WTC11 (cell line): ENCODE results near the gene C1S. TPM values are rescaled to one million over a fixed set of nuclear protein-coding genes. Genes with fewer than 3 reads are reported as not detected.
A peak's percentile ranks its signal among the peaks of the same experiment; 100 is the strongest.

Experiments
- ATAC-seq: fragments of 200-7000 bp; cut with Tn5 transposase; 2 replicates; pipeline ENCODE4 v1.10.0; 2021; ENCODE audit warnings: mild to moderate bottlenecking, moderate library complexity
- CTCF ChIA-PET: fragments of 300-600 bp; sonication (Branson Sonifier 250); formaldehyde crosslinking; loops from one replicate; lab custom pipeline; 2021; ENCODE audit warnings: antibody characterized with exemption; lab: Charles Lee
- POLR2A ChIA-PET: fragments of 350-600 bp; sonication (Branson Sonifier 250); formaldehyde crosslinking; loops from one replicate; lab custom pipeline; 2021; ENCODE audit warnings: antibody characterized with exemption; lab: Charles Lee
- DNase-seq: peaks from one replicate; pipeline ENCODE4 v3.0.0; 2021; ENCODE audit warnings: low spot score
- H3K27ac Mint-ChIP-seq: 2 replicates; pipeline ENCODE4 v1.8.0; 2021; ENCODE audit warnings: mixed read lengths
- H3K27me3 Mint-ChIP-seq: 2 replicates; pipeline ENCODE4 v1.8.0; 2021; ENCODE audit warnings: low read depth, mild to moderate bottlenecking, moderate library complexity, mixed read lengths
- H3K36me3 Mint-ChIP-seq: 2 replicates; pipeline ENCODE4 v1.8.0; 2021; ENCODE audit warnings: mixed read lengths
- H3K4me1 Mint-ChIP-seq: 2 replicates; pipeline ENCODE4 v1.8.0; 2022; ENCODE audit warnings: mixed read lengths
- H3K4me3 Mint-ChIP-seq: 2 replicates; pipeline ENCODE4 v1.8.0; 2021; ENCODE audit warnings: mild to moderate bottlenecking, moderate library complexity, mixed read lengths
- H3K9me3 Mint-ChIP-seq: 2 replicates; pipeline ENCODE4 v1.8.0; 2021; ENCODE audit warnings: mixed read lengths
- GABPB1 ChIP-seq: sonication (generic); formaldehyde crosslinking; IDR thresholded peaks from 2 replicates; pipeline ENCODE4 v1.8.1; 2023; ENCODE audit warnings: mild to moderate bottlenecking, missing genetic modification reagents
- RELA ChIP-seq: sonication (generic); formaldehyde crosslinking; IDR thresholded peaks from 2 replicates; pipeline ENCODE4 v1.8.1; 2022; ENCODE audit warnings: missing genetic modification reagents, mild to moderate bottlenecking, borderline replicate concordance
- RORB ChIP-seq: fragments of 250-450 bp; sonication (Bioruptor Pico); IDR thresholded peaks from 2 replicates; pipeline ENCODE4 v1.9.0; 2021; ENCODE audit warnings: mild to moderate bottlenecking
- TCF7 ChIP-seq: sonication (generic); formaldehyde crosslinking; IDR thresholded peaks from 2 replicates; pipeline ENCODE4 v1.8.0; 2022; ENCODE audit warnings: mild to moderate bottlenecking, low read depth, missing genetic modification reagents, moderate library complexity
- ZBTB21 ChIP-seq: sonication (generic); formaldehyde crosslinking; IDR thresholded peaks from 2 replicates; pipeline ENCODE4 v1.8.1; 2023; ENCODE audit warnings: mild to moderate bottlenecking, missing genetic modification reagents, borderline replicate concordance
- ZNF416 ChIP-seq: fragments of 250-450 bp; sonication (Bioruptor Pico); IDR thresholded peaks from 2 replicates; pipeline ENCODE4 v1.9.0; 2021; ENCODE audit warnings: mild to moderate bottlenecking, inconsistent platforms
- ZNF423 ChIP-seq: fragments of 250-450 bp; sonication (Bioruptor Pico); IDR thresholded peaks from 2 replicates; pipeline ENCODE4 v2.1.2; 2022; ENCODE audit warnings: mild to moderate bottlenecking, moderate library complexity
- total RNA-seq: library from RNA; stranded (reverse); gene quantifications from 3 replicates; pipeline ENCODE4 v1.2.3, GENCODE V29; 2021
- TF ChIP-seq, protein P1 (sequence below): sonication (generic); formaldehyde crosslinking; IDR thresholded peaks from 2 replicates; pipeline ENCODE4 v1.8.1; 2023; ENCODE audit warnings: mild to moderate bottlenecking, moderate library complexity, missing genetic modification reagents
- TF ChIP-seq, protein P2 (sequence below): fragments of 200-600 bp; IDR thresholded peaks from 2 replicates; pipeline ENCODE4 v1.8.0; 2022; ENCODE audit warnings: antibody characterized with exemption
- TF ChIP-seq, protein P3 (sequence below): sonication (generic); formaldehyde crosslinking; IDR thresholded peaks from 2 replicates; pipeline ENCODE4 v1.8.0; 2023; ENCODE audit warnings: mild to moderate bottlenecking, missing genetic modification reagents
- TF ChIP-seq, protein P4 (sequence below): sonication (generic); formaldehyde crosslinking; IDR thresholded peaks from 2 replicates; pipeline ENCODE4 v1.8.1; 2023; ENCODE audit warnings: mild to moderate bottlenecking, missing genetic modification reagents
- TF ChIP-seq, protein P5 (sequence below): sonication (generic); formaldehyde crosslinking; IDR thresholded peaks from 2 replicates; pipeline ENCODE4 v1.8.0; 2022; ENCODE audit warnings: mild to moderate bottlenecking, missing genetic modification reagents

The C1S gene
- total RNA-seq, 1 experiment from 2014 or later, result 7.6 TPM

DNA sequence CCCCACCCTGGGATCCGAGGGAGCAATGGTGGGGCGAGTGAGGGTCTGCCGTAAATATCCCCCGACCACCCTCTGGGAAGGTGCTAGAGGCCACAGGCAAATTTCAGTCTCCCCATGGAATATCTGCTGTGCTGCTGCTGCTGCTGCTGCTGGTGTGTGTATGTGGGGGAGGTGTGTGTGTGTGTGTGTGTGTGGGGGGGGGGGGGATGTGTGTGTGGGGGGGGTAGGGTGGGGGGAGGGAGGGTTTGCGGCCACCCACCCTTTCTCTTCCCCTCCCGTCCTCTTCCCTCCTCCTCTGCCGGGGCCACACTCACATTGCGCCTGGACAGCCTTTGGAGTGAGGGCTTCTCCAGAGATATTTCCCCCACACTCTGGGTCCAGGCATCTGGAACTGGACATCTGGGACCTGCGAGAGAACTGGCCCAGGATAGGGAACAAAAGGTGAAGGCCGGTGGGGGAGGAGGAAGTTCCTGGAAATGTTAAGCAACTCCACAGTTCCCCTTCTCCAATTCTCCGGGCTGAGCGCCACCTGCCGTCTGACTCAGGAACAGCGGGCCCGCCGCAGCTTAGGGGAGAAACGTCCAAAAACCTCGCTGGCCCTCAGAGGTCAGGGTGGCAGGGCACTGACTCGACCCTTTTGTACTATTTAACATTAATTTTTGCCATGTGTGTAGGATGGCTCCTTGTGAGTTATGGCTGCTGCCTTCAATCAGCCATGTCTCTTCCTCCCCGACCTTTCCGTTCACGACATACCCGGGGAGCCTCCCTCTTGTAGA, 48.5 kb downstream of the C1S start, which contains the start of gene C1RL:
Gene C1RL (minus strand): TSS at position 419 of the 776 bp plus-strand sequence. CDS start 34 bp downstream, at position 385.
- POLR2A ChIA-PET, result interaction anchor here (0.5 to 2.5 kb wide), 9 partner anchors 13 to 236 kb away, joined by 3 to 19 read pairs (median 6); partner anchors contain the start of genes C12orf57, C1S, RNU7-1 and SPSB2
- Mint-ChIP-seq H3K9me3 (peaks cover 12% of the 10 kb centered on the region), H3K27ac (peak within 1 kb of the TSS; percentile 78), H3K27me3 (no peaks in the 10 kb centered on the region), H3K36me3 (peaks cover 18% of the 10 kb centered on the region), H3K4me1 (peaks cover 12% of the 10 kb centered on the region), H3K4me3 (peak within 1 kb of the TSS; percentile 89)
- peak; percentile 60 for ATAC-seq
- DNase-seq, result peak; percentile 95
- CTCF ChIA-PET, result interaction anchor here (0.6 to 3.6 kb wide), 46 partner anchors 10 to 257 kb away, joined by 3 to 63 read pairs (median 4); partner anchors contain the start of genes C12orf57, C1R, C1S and CLSTN3
- TF ChIP-seq GABPB1 (CRISPR knock-in tag) (peak; percentile 73; the same call in 1 of the 2 replicates), ZBTB21 (0 out of 2 replicates have a peak, but pooled peaks have one; percentile 12)
- TF ChIP-seq, protein P1, sequence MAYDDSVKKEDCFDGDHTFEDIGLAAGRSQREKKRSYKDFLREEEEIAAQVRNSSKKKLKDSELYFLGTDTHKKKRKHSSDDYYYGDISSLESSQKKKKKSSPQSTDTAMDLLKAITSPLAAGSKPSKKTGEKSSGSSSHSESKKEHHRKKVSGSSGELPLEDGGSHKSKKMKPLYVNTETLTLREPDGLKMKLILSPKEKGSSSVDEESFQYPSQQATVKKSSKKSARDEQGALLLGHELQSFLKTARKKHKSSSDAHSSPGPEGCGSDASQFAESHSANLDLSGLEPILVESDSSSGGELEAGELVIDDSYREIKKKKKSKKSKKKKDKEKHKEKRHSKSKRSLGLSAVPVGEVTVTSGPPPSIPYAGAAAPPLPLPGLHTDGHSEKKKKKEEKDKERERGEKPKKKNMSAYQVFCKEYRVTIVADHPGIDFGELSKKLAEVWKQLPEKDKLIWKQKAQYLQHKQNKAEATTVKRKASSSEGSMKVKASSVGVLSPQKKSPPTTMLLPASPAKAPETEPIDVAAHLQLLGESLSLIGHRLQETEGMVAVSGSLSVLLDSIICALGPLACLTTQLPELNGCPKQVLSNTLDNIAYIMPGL (CRISPR knock-in tag), result peak; percentile 53; the same call in 1 of the 2 replicates
- TF ChIP-seq, protein P2, sequence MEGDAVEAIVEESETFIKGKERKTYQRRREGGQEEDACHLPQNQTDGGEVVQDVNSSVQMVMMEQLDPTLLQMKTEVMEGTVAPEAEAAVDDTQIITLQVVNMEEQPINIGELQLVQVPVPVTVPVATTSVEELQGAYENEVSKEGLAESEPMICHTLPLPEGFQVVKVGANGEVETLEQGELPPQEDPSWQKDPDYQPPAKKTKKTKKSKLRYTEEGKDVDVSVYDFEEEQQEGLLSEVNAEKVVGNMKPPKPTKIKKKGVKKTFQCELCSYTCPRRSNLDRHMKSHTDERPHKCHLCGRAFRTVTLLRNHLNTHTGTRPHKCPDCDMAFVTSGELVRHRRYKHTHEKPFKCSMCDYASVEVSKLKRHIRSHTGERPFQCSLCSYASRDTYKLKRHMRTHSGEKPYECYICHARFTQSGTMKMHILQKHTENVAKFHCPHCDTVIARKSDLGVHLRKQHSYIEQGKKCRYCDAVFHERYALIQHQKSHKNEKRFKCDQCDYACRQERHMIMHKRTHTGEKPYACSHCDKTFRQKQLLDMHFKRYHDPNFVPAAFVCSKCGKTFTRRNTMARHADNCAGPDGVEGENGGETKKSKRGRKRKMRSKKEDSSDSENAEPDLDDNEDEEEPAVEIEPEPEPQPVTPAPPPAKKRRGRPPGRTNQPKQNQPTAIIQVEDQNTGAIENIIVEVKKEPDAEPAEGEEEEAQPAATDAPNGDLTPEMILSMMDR, result peak; percentile 92
- TF ChIP-seq, protein P3, sequence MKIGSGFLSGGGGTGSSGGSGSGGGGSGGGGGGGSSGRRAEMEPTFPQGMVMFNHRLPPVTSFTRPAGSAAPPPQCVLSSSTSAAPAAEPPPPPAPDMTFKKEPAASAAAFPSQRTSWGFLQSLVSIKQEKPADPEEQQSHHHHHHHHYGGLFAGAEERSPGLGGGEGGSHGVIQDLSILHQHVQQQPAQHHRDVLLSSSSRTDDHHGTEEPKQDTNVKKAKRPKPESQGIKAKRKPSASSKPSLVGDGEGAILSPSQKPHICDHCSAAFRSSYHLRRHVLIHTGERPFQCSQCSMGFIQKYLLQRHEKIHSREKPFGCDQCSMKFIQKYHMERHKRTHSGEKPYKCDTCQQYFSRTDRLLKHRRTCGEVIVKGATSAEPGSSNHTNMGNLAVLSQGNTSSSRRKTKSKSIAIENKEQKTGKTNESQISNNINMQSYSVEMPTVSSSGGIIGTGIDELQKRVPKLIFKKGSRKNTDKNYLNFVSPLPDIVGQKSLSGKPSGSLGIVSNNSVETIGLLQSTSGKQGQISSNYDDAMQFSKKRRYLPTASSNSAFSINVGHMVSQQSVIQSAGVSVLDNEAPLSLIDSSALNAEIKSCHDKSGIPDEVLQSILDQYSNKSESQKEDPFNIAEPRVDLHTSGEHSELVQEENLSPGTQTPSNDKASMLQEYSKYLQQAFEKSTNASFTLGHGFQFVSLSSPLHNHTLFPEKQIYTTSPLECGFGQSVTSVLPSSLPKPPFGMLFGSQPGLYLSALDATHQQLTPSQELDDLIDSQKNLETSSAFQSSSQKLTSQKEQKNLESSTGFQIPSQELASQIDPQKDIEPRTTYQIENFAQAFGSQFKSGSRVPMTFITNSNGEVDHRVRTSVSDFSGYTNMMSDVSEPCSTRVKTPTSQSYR, result peak; percentile 26; the same call in 1 of the 2 replicates
- TF ChIP-seq, protein P4, sequence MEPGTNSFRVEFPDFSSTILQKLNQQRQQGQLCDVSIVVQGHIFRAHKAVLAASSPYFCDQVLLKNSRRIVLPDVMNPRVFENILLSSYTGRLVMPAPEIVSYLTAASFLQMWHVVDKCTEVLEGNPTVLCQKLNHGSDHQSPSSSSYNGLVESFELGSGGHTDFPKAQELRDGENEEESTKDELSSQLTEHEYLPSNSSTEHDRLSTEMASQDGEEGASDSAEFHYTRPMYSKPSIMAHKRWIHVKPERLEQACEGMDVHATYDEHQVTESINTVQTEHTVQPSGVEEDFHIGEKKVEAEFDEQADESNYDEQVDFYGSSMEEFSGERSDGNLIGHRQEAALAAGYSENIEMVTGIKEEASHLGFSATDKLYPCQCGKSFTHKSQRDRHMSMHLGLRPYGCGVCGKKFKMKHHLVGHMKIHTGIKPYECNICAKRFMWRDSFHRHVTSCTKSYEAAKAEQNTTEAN (CRISPR knock-in tag), result no peak
- TF ChIP-seq, protein P5, sequence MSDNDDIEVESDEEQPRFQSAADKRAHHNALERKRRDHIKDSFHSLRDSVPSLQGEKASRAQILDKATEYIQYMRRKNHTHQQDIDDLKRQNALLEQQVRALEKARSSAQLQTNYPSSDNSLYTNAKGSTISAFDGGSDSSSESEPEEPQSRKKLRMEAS (CRISPR knock-in tag), result no peak

DNA sequence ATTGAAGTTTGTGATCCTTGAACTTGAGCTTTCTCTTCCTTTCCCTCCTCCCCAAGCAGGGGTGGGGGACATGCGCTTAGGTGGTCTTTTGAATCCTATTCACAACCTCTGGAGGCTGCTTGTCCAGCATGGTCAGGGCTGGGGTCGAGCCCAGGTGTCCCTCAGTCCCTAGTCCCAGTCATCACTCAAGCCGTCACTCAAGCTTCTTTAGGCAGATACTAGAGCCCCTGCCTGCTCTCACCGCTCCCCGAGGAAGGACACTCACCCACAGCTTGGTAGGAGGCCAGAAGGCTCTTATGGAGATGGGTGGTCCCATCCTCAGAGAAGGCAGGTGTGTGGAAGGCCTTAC, 49.0 kb downstream of the C1S start:
- no peak for TF ChIP-seq ZNF416 (CRISPR knock-in tag)
- TF ChIP-seq RORB (CRISPR knock-in tag), result no peak
- TF ChIP-seq, protein P5 (CRISPR knock-in tag), result no peak
- TF ChIP-seq RELA (CRISPR knock-in tag), result no peak
- no peak for TF ChIP-seq TCF7 (CRISPR knock-in tag)
- no peak for TF ChIP-seq ZNF423 (CRISPR knock-in tag)
- Mint-ChIP-seq H3K4me3 (peak overlapping the region; percentile 89), H3K36me3 (peaks cover 18% of the 10 kb centered on the region), H3K27ac (no peak overlapping the region), H3K27me3 (no peaks in the 10 kb centered on the region), H3K9me3 (peaks cover 12% of the 10 kb centered on the region), H3K4me1 (peaks cover 12% of the 10 kb centered on the region)
- ATAC-seq, result no peak
- ChIA-PET POLR2A (interaction anchor here (0.5 to 2.5 kb wide), 2 partner anchors 13 to 166 kb away, joined by 3 to 19 read pairs; partner anchors contain the start of genes C12orf57 and RNU7-1), CTCF (interaction anchor here (0.6 to 3.6 kb wide), 21 partner anchors 16 to 237 kb away, joined by 3 to 63 read pairs (median 5); partner anchors contain the start of genes C12orf57, C1R, C1S and CLSTN3)
- DNase-seq, result no peak
